AG04450 (cell line): ENCODE measurements around the gene SEMA6D. TPM values are rescaled to one million over a fixed set of nuclear protein-coding genes. Genes with fewer than 3 reads are reported as not detected.
A peak's percentile ranks its signal among the peaks of the same experiment; 100 is the strongest.

Experiments used
- CTCF ChIA-PET: fragments of 300-600, 350-600 bp; formaldehyde crosslinking; extraction: SDS; loops from one replicate; lab custom pipeline; 2022; ENCODE audit warnings: antibody characterized with exemption, inconsistent platforms; lab: Charles Lee
- POLR2A ChIA-PET: fragments of 350-600 bp; formaldehyde crosslinking; extraction: SDS; loops from one replicate; lab custom pipeline; 2021; ENCODE audit warnings: antibody characterized with exemption, inconsistent platforms; lab: Yijun Ruan, JAX
- DNase-seq: peaks from one replicate; pipeline ENCODE4 v3.0.0-alpha.2; 2011; ENCODE audit warnings: low read depth, low spot score
- H3K27ac ChIP-seq: one replicate; pipeline ENCODE4 v1.5.1; 2012; ENCODE audit warnings: low read depth, low read length, control low read depth
- H3K27me3 ChIP-seq: one replicate; pipeline ENCODE4 v1.6.0; 2012; ENCODE audit warnings: low read length; ENCODE audit not compliant: control insufficient read depth, insufficient read depth
- H3K4me3 ChIP-seq: 2 replicates; pipeline ENCODE4 v1.5.1; 2011; ENCODE audit warnings: mild to moderate bottlenecking, low read depth, low read length, control low read depth
- H3K9me3 ChIP-seq: 2 replicates; pipeline ENCODE4 v1.5.1; 2012; ENCODE audit warnings: low read length; ENCODE audit not compliant: control insufficient read depth, insufficient read depth
- polyA minus RNA-seq: library from RNA; depleted of rRNA, polyadenylated mRNA; stranded (reverse); fragments of >200 nt; gene quantifications from 2 replicates; pipeline ENCODE4 v1.2.3, GENCODE V29; 2011; rRNA and poly(A)+ RNA removed
- polyA plus RNA-seq: library from polyadenylated mRNA; depleted of rRNA; stranded (reverse); fragments of >200 nt; gene quantifications from 2 replicates; pipeline ENCODE4 v1.2.3, GENCODE V29; 2011; rRNA removed
- TF ChIP-seq, protein P1 (sequence below): IDR thresholded peaks from 2 replicates; pipeline ENCODE4 v1.5.1; 2011; ENCODE audit warnings: low read depth, low read length, control low read depth, inconsistent platforms

Gene SEMA6D, protein sequence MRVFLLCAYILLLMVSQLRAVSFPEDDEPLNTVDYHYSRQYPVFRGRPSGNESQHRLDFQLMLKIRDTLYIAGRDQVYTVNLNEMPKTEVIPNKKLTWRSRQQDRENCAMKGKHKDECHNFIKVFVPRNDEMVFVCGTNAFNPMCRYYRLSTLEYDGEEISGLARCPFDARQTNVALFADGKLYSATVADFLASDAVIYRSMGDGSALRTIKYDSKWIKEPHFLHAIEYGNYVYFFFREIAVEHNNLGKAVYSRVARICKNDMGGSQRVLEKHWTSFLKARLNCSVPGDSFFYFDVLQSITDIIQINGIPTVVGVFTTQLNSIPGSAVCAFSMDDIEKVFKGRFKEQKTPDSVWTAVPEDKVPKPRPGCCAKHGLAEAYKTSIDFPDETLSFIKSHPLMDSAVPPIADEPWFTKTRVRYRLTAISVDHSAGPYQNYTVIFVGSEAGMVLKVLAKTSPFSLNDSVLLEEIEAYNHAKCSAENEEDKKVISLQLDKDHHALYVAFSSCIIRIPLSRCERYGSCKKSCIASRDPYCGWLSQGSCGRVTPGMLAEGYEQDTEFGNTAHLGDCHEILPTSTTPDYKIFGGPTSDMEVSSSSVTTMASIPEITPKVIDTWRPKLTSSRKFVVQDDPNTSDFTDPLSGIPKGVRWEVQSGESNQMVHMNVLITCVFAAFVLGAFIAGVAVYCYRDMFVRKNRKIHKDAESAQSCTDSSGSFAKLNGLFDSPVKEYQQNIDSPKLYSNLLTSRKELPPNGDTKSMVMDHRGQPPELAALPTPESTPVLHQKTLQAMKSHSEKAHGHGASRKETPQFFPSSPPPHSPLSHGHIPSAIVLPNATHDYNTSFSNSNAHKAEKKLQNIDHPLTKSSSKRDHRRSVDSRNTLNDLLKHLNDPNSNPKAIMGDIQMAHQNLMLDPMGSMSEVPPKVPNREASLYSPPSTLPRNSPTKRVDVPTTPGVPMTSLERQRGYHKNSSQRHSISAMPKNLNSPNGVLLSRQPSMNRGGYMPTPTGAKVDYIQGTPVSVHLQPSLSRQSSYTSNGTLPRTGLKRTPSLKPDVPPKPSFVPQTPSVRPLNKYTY
- polyA plus RNA-seq (7.9 and 10.7 TPM in 2 replicates), polyA minus RNA-seq (8.9 and 14.4 TPM in 2 replicates)

DNA sequence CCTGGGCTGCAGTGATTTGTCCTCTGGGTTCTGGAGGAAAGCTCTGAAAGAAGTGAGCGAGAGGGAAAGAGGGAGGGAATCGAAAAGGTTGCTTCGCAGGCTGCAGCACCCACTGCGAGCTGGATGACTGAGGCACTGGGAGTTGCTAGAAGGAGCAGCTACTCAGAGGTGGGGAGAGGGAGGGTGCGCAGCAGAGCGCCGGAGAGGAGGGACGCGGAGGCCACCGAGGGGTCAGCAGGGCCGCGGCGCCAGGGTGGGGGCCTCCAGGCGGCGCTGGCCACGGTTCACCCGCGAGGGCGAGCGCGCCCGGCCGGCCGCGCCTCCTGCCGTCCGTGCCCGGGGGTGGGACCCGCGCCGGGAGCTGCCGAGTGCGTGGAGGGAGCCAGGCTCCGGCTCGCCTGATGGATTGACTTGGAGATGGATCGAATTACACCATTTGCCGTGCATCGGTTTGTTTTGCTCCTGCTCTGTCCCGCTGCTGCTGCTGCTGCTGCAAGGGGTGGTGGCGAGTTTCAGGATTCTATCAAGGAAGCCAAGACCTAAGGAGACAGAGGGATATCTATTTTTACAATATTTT, at the start of gene SEMA6D:
TSS of gene SEMA6D (plus strand) at position 470 of the 577 bp plus-strand sequence. CDS start 42,294 bp downstream, outside the sequence.
- CTCF ChIA-PET: interaction anchor here (0.6 to 6.8 kb wide), 14 partner anchors 9 to 642 kb away, joined by 3 to 57 read pairs (median 4); no protein-coding TSS in a partner anchor
- DNase-seq: peak; percentile 54
- TF ChIP-seq, protein P1, sequence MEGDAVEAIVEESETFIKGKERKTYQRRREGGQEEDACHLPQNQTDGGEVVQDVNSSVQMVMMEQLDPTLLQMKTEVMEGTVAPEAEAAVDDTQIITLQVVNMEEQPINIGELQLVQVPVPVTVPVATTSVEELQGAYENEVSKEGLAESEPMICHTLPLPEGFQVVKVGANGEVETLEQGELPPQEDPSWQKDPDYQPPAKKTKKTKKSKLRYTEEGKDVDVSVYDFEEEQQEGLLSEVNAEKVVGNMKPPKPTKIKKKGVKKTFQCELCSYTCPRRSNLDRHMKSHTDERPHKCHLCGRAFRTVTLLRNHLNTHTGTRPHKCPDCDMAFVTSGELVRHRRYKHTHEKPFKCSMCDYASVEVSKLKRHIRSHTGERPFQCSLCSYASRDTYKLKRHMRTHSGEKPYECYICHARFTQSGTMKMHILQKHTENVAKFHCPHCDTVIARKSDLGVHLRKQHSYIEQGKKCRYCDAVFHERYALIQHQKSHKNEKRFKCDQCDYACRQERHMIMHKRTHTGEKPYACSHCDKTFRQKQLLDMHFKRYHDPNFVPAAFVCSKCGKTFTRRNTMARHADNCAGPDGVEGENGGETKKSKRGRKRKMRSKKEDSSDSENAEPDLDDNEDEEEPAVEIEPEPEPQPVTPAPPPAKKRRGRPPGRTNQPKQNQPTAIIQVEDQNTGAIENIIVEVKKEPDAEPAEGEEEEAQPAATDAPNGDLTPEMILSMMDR: peak; percentile 28; the same call in 1 of the 2 replicates
- Histone ChIP-seq H3K27me3 (no peaks in the 10 kb centered on the region), H3K27ac (peak within 1 kb of the TSS; percentile 59), H3K9me3 (no peaks in the 10 kb centered on the region), H3K4me3 (peak within 1 kb of the TSS; percentile 74)
- POLR2A ChIA-PET: interaction anchor here (0.6 to 1.5 kb wide), 8 partner anchors 19 to 1077 kb away, joined by 3 to 7 read pairs (median 3); no protein-coding TSS in a partner anchor

DNA sequence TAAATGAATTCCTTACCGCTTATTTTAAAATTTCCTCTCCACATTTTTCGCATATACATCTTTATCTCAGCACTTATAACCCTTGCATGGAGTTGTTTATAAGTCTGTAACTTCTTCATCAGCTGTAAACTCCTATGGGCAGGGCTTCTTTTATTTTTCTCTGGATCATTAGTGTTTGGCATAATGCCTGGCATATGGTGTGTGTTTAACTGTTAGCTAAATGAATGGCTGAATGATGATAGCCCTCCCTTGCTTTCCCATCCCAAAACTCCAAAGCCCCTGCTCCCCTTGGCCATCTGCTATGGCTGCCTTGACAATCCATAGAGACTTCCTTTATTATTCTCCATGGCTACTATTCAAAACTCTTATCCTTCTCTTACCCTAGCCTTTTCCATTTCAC, 48.1 kb upstream of the SEMA6D start:
- H3K4me3 ChIP-seq: no peak overlapping the region
- no peak overlapping the region for H3K27ac ChIP-seq
- H3K27me3 ChIP-seq: no peaks in the 10 kb centered on the region
- ChIA-PET POLR2A (no interaction called here), CTCF (no interaction called here)
- TF ChIP-seq, protein P1: no peak
- DNase-seq: no peak
- H3K9me3 ChIP-seq: no peaks in the 10 kb centered on the region

DNA sequence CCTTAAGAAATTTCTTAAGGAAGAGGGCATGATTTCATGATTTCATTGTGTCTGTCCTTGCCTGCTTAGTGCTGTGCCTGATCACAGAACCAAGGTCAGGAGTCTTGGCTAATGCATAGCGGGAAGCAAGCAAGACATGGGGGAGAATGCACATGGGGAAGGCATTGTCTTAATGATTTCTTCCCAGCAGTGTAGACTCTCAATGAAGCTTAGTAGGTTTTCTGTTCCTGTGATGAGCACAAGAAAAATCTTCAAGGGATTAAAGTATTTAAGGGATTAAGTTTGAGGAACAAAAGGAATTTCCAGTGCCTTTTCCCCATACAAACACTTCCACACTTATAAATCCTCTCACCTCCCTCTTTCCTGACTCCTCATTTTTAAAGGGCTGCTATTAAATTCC, 46.9 kb upstream of the SEMA6D start:
- no peak for DNase-seq
- Histone ChIP-seq H3K27ac (no peak overlapping the region), H3K4me3 (no peak overlapping the region), H3K9me3 (no peaks in the 10 kb centered on the region), H3K27me3 (no peaks in the 10 kb centered on the region)
- ChIA-PET CTCF (no interaction called here), POLR2A (no interaction called here)
- TF ChIP-seq, protein P1: no peak

DNA sequence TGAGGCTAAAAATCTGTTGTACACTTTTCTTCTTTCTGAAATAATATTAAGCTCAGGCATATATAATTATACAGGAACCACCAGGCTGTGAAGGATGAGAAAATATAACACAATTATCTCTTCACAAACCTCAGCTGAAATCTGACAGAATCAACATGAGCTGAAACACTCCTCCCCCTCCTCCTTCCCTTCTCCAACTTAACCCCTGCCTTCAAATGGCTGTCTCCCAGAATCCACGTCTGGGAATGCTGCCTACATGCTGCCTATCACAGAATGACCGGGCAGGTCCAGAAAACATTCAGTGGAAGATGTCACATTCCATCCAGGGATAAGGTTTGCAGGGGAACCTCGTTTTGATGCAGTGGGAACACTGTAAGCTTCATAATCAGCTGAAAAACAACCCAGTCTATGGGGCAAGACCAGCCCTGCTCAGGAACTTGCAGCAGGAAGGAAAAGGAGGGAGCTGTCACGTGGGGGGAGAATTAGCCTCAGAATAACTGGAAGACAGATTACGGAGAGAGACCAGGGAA, 44.0 kb upstream of the SEMA6D start:
- Histone ChIP-seq H3K27me3 (no peaks in the 10 kb centered on the region), H3K4me3 (no peak overlapping the region), H3K27ac (no peak overlapping the region), H3K9me3 (no peaks in the 10 kb centered on the region)
- DNase-seq: no peak
- ChIA-PET CTCF (interaction anchor here (1.0 kb wide), 1 partner anchor 39 kb away, joined by 3 read pairs; no protein-coding TSS in a partner anchor), POLR2A (interaction anchor here (0.6 kb wide), 1 partner anchor 44 kb away, joined by 4 read pairs; the partner anchor contains the start of gene SEMA6D)
- TF ChIP-seq, protein P1: no peak
